GM21529 (cell line): ENCODE data around the gene NDUFS2.
"Not testable (repeated sequence)": the region's sequence is repeated elsewhere in the genome, so short reads cannot be mapped to it uniquely, and the experiment has no call there.

Experiments
- ATAC-seq: cut with Tn5 transposase; IDR thresholded peaks from one replicate; pipeline ENCODE4 v1.9.1; 2021; ENCODE audit not compliant: unreplicated experiment

The NDUFS2 gene

DNA sequence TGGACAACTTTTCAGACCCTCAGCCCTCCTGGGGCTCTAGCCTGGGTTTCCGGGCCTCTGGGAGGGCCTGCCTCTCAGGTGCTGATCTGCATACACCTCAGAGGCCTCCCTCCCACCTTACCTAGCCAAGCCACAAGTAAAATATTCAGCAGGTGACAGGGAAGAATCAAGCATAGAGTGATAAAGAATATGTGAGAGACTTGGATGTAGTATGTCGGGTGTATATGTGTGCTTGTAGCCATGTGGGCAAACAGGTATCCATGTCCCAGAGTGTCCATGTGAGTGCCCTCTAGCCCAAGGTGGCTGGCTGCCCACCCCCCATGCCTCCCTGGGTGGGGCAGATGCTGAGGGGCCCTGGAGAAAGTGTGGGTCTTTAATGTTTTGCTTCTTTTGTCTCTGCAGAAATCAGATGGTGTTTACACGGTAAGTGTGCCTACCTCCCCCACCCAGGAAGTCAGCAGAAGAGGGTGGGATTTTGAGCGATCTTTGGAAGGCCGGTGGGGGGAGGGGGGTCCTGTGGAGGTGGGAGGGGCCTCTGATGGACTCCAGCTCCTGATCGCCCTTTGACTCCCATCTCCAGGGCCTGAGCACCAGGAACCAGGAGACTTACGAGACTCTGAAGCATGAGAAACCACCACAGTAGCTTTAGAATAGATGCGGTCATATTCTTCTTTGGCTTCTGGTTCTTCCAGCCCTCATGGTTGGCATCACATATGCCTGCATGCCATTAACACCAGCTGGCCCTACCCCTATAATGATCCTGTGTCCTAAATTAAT lies 16.3 kb downstream of the NDUFS2 start:
- no peak for ATAC-seq

DNA sequence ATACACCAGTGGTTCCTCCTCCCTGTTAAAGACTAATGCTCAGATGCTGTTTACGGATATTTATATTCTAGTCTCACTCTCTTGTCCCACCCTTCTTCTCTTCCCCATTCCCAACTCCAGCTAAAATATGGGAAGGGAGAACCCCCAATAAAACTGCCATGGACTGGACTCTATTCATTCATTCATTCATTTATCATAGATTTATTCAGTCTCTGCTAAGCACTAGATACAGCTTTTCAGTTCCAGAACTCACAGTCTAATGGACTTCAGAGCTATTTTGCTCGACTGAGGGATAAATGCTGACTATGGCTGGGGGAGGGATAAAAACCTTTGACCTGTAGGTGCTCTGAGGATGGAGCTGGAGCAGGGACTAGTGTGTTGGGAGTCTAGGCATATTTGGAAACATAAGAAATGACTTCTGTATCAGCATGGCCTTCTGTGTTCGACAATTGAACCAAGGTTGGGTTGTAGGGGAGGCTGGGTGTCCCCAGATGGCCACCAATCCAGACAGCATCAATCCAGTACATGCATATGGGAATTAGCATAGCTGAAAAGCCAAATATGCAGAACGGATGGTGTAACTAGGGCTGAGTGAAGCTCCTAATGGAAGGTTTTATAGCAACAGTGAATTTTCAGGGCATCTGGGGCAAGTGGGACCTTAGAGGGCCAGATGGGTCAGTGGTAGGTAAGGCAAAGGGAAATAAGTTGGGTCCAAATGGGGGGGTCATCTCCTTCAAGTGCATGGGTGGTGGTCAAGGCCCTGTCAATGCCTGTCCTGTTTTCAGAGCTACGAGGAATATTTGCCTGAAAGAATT lies 17.1 kb downstream of the NDUFS2 start:
- ATAC-seq, result no peak

DNA sequence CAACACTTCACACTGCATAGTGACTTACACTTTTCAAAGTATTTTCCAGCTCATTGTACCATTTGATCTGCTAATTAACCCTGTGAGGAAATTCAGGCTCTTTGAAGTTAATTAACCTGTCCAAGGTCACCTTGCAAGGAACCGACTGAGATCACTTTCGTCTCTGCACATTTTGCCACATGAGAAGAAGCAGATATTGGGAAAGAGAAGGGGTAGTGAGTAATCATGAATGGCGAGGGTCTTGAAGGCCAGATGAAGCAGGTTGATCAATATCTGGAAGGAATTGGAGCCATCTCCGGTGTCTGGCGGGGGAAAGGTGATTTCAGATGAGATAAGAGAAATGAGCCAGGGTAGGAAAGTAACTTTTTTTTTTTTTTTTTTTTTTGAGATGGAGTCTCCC lies 17.8 kb downstream of the NDUFS2 start:
- no peak for ATAC-seq

DNA sequence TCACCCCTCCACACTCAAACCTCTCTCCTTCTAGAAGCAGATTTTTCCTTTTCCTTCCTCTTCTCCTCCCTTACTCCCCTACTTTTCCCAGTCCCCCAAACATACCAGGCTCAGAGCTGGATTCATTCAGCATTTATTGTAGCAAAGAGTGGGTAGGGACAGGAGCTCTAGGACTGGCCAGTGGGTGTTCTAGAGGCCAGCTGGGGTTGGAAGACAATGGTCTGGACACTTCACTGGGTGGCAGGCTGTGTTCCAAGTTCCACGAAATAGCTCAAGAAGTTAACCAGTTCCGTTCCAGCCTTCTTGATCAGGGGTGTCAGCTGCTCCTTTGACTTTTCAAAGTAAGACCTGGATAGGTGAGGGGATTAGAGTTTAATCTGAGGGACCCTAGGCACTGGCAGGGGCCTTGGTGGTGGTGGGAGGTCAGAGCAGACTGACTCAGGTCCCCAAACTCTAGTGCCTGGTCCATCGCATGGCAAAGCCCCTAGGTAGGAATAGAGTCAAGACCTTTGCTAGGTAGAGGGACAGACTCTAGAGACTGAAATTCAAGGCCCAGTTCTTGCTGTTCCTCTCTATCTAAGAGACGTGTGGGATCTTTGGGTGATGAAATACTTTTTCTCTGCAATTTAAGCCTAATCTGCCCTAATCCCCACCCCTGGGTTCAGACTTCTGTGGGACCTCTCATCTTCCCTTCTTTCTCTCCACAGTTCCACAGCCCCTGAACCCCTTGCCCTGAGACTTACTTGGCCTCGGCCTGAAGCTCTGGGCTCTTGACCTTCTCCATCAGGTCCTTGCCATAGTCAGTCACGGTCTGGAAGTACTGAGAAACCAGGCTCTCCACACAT lies 20.2 kb downstream of the NDUFS2 start:
- no peak for ATAC-seq

DNA sequence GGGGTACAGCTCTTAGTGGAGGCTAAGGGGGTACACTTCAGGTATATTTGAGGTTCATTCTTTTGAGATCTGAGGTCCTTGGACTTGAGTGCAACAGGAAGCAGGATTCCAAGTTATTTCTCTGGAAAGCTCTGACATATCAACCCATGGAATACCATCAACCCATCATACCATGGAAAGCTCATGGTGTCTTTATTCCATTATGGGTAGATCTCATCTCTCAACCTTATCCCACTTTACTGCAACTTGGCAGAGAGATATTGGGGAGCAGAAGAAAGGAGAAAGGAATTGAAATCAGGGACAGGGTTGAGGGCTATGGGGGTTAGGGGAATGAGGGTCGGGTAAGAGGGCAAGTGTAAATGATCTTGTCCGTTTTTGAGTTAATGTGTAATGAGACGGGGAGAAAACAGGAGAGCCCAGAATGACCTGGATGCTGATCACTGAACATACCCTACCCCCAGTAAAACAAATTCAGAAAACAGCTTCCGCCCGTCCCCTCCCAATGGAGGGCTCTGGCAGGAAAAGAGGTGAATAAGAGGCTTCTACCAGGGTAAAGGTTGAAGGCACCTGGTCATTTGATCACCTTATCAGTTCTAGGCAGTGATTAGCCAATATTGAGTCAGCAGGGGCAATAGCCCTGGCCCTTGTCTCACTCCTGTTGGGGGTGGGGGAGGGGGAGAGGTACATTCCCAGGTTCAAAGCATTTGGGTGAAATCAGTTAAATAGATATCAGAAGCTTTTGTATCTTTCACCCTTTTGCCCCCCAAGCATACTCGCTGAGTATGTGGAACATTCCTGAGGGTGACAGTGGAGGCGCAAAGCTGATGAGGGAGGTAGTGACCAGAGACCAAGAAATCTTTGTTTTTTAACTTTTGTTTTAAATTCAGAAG lies 21.9 kb downstream of the NDUFS2 start:
- ATAC-seq, result no peak

DNA sequence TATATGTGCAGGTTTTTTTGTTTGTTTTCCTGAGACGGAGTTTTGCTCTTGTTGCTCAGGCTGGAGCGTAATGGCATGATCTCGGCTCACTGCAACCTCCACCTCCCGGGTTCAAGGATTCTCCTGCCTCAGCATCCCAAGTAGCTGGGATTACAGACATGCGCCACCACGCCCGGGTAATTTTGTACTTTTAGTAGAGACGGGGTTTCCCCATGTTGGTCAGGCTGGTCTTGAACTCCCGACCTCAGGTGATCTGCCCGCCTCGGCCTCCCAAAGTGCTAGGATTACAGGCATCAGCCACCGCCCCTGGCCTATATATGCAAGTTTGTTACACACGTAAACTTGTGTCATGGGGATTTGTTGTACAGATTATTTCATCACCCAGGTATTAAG lies 22.5 kb downstream of the NDUFS2 start:
- not testable (repeated sequence) for ATAC-seq

DNA sequence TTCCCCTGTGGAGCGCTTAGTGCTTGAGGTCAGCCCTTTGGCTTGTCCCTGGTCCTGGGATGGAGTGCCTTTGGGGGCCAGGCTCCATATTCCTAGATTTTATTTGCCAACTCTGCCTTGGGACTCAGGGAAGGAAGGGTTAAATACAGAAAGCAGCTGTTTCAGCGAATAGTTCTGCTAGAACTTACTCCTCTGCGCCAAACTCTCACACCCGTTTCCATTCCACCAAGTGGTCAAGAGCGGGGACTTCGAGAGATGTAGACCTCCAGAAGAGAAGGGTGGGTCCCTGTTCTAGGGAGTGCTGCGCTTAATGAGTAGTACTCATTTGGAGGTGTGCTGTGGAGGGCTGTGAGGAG lies 23.0 kb downstream of the NDUFS2 start:
- no peak for ATAC-seq

DNA sequence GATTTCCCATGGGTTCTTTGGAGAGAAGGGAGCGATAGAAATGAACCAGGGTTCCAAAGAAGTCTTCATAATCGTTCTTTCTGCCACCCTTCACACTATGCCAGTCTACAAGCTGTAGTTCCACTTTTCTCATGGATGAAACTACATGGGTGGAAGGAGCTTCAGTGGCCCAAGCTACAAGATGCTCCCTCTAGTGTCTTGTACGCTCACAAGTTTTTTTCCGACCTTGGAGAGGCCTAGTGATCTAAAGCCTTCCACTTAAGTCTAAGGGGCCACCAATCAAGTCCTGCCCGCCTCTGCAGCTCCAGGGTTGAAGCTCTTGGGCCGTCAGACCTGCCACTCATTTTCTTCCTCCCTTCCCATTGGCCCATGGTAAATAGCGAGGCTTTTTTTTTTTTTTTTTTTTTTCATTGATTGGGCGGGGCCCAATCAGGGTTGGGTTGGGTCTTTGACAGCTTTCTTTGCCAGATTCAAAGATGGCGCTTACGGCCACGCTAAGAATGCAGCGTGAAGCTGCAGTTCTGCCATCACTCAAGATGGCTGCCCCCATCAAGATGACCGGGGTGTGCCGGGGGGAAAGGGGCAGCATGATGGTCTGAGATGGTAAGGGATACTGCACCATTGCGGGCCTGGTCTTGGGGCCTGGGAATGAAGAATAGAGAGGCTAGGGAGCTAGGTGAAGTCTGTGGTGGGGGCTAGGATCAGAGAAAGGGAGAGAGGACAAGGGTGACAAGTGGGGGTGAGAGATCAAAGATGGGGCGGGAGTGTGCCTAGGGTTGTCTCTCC lies 23.6 kb downstream of the NDUFS2 start, which contains the start of gene TOMM40L:
TOMM40L (plus strand) TSS at position 527 of the 786 bp plus-strand sequence. CDS start 430 bp downstream, outside the sequence.
- ATAC-seq, result peak; percentile 94

DNA sequence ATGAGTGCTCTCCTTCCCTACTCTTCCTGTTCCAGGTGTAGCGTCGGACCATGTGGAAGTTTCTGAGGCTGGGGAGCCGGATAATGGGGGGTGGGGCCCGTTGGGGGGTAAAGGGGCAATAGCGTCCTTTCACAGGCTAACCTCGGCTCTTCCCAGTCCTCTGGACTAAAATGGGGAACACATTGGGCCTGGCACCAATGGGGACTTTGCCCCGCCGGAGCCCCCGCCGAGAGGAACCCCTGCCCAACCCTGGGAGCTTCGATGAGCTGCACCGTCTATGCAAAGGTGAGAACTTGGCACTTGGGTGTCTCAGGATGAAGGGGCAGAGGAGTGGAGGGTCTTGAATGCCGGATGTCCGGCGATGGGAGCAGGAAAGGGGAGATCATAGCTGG lies 24.1 kb downstream of the NDUFS2 start:
- ATAC-seq, result no peak

DNA sequence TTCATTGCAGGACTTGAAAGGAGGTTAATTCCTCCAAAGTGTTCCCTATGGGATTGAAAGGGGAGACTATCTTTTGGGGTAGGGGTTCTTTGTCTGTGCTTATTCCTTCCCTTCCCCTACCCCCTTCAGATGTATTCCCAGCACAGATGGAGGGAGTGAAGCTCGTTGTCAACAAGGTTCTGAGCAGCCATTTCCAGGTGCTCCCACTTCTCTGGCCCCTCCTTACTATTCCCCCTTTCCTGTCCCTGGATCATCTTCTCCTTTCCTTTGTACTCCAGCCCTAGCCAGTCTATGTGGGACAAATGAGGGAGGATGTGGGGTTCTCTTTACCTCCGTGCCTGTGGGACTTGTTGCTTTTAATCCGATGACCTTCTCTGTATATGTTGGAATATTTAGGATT lies 24.6 kb downstream of the NDUFS2 start:
- no peak for ATAC-seq

DNA sequence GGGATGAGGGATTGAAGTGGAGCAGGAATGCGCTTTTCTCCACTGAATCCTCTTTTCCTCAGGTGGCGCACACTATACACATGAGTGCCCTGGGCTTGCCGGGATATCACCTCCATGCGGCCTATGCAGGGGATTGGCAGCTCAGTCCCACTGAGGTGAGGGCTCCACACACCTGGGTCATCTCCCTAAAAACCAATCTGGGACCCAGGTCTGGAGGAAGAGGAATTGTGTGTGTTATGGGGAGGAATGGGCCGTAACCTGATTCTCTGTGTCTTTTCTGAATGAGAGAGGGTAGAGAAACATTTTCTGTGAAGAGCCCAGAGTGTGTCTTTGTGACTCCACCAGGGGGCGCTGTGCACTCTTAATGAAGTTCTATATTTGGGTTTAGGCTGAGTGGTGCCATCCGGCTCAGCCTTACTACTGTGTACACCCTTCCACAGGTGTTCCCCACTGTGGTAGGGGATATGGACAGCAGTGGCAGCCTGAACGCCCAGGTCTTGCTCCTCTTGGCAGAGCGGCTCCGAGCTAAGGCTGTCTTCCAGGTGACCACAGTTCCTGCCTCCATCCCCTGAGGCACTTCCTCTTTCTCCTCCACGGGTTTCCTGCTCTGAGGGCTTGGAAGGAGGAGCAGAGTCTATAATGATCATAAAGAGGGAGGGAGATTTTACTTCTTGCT lies 25.2 kb downstream of the NDUFS2 start:
- ATAC-seq, result peak; percentile 40

DNA sequence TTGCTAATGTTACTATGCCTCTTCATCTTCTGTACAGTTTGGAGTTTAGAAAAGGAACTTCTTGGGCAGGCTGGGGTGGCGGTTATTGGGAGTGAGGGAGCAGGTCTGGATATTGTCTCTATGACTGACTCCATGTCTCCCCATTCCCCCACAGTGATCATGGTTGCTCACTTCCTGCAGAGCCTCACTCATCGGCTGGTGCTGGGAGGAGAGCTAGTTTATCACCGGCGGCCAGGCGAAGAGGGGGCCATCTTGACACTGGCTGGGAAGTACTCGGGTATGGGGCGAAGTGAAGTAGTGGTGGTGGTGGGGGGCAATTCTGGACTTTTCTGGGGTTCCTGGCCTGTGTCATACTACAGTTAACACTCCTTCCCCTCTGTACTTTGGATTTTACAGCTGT lies 25.9 kb downstream of the NDUFS2 start:
- ATAC-seq, result no peak

DNA sequence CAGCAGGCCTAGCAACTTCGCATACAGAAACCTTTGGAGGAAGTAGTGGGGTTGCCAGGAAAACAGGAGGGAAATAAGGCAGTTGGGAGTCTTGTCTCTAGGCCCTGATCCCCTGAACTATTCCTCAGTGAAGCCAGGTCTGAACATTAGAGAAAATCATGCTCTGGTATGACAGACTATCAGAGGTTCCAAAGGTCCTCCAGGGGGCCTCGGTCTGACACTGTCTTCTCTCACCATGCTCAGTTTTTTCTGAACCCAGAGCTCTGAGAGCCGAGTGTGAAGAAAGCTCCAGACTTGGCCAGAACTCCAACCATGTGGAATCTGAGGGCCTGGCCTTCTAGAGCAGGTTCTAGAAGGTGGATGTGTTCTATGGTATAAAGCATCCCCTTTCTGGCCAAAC lies 27.7 kb downstream of the NDUFS2 start:
- ATAC-seq, result no peak

DNA sequence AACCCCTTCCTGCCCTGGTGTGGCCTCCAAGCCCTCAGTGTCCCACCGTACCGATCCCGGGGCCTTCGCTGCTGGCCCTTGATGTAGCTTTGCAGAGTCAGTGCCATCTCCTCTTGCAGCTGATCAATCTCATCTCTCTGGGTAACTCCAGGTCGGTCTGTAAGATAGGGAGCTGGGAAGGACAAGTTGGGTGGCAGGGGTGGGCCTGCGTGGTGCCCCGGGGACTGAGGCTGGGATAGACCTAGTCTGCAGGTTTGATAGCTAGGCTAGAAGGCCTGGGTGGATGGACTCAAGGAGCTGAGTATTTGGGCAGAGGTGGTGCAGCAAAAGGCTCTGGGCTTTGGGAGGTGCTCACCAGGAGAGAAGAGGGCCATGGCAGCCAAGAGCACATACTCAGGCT lies 28.6 kb downstream of the NDUFS2 start:
- ATAC-seq, result no peak

DNA sequence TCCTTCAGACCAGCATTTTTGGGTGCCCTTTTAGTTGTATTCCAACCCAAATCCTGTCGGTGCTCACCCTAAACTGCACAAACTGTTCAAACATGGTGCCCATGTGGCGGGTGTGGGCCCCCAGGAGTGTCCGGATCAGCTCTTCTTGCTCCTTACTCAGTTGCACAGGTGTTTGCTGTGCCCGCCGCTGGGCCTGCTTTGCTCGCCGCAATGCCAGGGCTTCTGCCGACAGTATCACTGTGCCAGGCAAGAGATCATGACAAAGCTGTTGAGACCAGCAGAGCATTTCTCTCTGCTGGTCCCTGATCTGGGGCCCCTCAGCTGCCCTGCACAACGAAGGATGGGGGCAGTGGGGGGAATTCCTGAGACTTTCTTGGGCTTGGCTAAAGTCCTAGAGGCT lies 30.9 kb downstream of the NDUFS2 start:
- no peak for ATAC-seq

DNA sequence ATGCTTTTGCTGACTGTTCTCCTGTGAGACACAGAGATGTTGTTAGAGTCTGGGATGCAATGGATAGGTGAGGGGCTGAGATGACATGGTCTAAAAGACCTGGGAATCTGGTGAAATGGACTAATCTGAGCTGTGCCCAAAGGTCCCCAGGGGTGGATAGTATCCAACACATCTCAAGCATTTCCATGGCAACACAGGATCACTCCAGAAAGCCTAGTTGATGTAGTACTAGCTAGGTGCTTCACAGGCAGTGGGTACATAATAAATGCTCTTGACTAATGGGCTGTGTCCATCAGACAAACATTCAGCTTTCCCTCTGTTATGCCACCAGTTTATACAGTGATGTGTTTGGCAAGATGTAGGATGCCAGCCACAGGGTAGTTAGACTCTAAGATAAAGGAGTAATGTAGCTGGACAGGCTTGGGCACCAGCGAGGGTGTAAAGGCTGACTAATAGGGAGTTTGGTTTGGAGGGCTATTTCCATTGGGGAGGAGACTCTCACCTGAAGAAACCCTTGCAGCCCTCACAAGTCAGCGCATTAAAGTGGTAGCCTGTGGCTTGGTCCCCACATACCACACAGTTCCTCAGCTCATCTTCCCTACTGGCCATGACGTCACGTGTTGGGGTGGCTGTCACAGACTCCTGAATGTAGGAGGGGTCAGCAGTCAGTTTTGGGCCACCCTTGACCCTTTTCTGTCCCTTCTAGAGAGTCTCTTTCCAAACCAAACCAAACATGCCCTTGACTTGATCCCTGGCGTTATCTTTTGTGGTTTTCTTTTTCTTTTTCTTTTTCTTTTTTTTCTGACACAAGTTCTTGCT lies 34.0 kb downstream of the NDUFS2 start:
- no peak for ATAC-seq

DNA sequence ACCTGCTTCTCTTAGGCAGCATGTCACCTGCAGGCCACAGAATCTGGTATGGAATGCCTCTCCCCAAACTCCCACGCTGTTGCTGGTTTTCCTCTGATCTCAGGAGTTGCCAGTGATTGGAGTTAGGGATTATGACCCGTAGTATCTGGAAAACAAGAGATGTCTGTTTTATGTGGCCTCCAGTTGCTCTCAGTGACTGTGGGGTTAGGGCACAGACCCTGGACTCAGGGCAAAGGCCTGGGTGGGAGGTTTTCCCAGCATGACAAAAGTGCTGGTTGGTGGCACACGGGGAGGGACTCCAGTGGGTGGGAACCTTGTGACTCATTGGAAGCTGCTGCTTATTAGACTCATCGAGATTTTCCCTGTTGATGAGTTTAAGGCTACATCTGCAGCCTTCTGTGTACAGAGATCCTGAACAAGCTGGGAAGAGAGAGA lies 35.9 kb downstream of the NDUFS2 start, which contains the start of gene NR1I3:
NR1I3 (minus strand) TSS at position 165 of the 435 bp plus-strand sequence. CDS start 1,638 bp downstream, outside the sequence.
- ATAC-seq, result no peak

DNA sequence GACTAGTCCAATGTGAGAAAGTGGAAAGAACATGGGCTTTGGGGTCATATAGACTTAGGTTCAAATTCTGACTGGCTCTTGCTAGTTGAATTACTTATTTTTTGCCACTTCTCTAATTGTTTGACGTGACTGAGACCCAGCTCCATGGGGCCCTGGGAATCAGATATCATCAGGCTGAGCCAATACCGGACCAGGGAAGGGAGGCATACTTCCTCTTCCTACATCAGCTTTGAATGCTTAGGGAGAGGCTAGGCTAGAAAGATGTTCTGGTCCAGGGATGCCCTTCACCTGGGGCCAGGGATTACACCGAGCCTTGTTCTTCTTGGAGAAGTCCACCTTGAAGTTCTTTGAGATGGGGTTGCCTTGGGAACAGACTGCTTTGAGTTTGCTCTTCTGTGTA lies 39.5 kb downstream of the NDUFS2 start:
- no peak for ATAC-seq
